Placental pericyte (primary cell): Measurements from ENCODE around the gene CNTF. TPM values are rescaled to one million over a fixed set of nuclear protein-coding genes. Genes with fewer than 3 reads are reported as not detected.

Experiments used
- total RNA-seq: library from RNA; depleted of rRNA; stranded (reverse); fragments of >200 nt; gene quantifications from 2 replicates; pipeline ENCODE4 v1.2.3, GENCODE V29; 2012

The CNTF gene, protein sequence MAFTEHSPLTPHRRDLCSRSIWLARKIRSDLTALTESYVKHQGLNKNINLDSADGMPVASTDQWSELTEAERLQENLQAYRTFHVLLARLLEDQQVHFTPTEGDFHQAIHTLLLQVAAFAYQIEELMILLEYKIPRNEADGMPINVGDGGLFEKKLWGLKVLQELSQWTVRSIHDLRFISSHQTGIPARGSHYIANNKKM
- total RNA-seq: 2.4 and 4.9 TPM in 2 replicates

DNA sequence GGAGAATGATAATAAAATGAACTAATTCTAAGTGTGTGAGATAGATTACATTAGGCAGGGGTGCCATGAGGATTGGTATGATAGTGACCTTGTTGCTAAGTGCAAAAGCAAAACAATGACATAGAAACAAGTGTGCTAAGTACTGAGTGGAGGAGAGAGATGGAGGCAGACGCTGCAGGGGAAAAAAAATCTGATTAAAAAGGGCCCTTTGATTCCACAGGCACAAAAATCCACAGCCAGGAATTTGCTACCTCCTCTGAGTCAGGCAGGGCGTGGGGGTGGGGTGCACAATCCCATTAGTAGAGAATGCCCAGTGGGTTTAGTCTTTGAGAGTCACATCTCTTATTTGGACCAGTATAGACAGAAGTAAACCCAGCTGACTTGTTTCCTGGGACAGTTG lies at the start of gene CNTF:
TSS of gene CNTF (plus strand) at position 322 of the 400 bp plus-strand sequence. CDS start 88 bp downstream, outside the sequence.

DNA sequence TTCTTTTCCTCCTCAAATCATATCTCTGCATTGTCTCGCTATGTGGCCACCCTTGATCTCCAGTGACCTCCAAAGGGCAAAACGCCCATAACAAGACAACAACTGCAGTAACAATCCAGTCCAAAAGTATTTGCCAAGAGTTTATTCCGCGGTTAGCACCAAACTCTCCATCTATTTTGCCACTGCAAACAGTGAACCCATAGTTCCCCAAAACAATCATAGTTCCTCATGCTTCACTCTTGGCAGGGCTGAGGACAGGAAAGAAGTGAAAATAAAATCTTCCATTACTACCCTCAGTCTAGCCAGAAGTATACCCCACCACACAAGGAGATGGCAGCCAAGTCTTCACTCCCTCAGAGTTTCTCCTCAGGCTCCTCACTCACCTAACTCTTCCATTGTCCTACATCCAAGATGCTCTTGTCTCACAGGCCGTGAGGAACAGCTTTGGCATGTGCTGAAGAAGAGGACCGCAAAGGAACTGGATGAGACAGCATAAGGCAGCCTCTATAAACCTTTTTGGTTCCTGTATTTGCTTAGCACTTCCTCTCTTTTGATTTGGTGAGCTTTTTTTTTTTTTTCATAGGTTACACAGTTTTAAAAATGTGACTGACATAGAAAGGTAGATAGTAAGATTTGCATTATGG lies 47.0 kb upstream of the CNTF start, which contains the start of gene LPXN:
TSS of gene LPXN (minus strand) at position 480 of the 644 bp plus-strand sequence. CDS start at position 396, 84 bp downstream.

DNA sequence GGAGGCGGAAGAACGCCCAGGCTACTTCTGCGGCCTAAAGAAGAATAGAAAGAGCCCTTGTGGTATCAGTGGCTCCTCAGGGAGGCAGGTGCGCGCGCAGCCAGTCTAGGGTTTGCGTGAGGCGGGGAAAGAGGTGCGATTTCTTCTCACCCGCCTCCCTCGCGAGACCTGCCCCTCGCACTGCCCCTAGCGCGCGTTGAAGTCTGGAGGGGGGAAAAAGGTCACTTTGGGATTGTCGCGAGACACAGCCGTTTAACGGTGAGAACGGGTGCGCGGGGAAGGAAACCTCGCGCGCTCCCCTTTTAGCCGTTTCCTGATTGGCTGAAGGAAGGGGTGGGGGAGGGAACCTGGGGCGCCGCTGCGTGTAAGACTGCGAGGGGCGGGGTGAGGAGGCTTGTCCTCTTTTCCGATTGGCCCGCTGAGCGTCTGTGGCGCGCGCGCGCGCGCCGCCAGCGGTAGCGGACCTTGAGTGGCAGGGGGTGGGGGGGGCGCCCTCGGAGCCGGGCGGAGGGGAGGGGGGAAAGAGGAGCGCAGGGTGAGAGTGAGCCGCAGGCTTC lies 43.8 kb upstream of the CNTF start, which contains the start of gene ZFP91:
TSS of gene ZFP91 (plus strand) at position 429 of the 557 bp plus-strand sequence. CDS start 219 bp downstream, outside the sequence.

Other genes with a start within 250 kb of the CNTF start
- gene OR5B3, start 215.8 kb upstream of the CNTF start, total RNA-seq: not detected in 2 replicates
- not detected in 2 replicates for gene OR5B2, start 194.5 kb upstream of the CNTF start, total RNA-seq
- gene OR5B12, start 180.4 kb upstream of the CNTF start, total RNA-seq: not detected in 2 replicates
- gene OR5B21, start 114.6 kb upstream of the CNTF start, total RNA-seq: 2.0 TPM in 1 of 2 replicates, not detected in the other
- 30.6 and 137 TPM in 2 replicates for gene LPXN, start 46.8 kb upstream of the CNTF start, total RNA-seq
- 80.8 and 91.1 TPM in 2 replicates for gene ZFP91, start 43.6 kb upstream of the CNTF start, total RNA-seq
- not detected in 2 replicates for gene GLYAT, start 109.3 kb downstream of the CNTF start, total RNA-seq
- gene GLYATL2, start 222.0 kb downstream of the CNTF start, total RNA-seq: not detected in 2 replicates